IPS-20b (cell line): ENCODE data around the gene PRRT1.

Experiments
- H3K27ac ChIP-seq: one replicate; pipeline ENCODE4 v1.5.1; 2013; ENCODE audit warnings: low read length
- H3K27me3 ChIP-seq: 2 replicates; pipeline ENCODE4 v1.6.1; 2013; ENCODE audit warnings: mild to moderate bottlenecking, low read length, inconsistent platforms; ENCODE audit not compliant: insufficient read depth
- H3K36me3 ChIP-seq: 2 replicates; pipeline ENCODE4 v1.6.1; 2013; ENCODE audit warnings: low read depth, mild to moderate bottlenecking, inconsistent platforms, low read length, moderate library complexity; ENCODE audit not compliant: insufficient read depth
- H3K4me1 ChIP-seq: 2 replicates; pipeline ENCODE4 v1.6.1; 2013; ENCODE audit warnings: mild to moderate bottlenecking, control low read depth, inconsistent platforms, low read length, moderate library complexity; ENCODE audit not compliant: insufficient read depth
- H3K4me3 ChIP-seq: 2 replicates; pipeline ENCODE4 v1.5.1; 2013; ENCODE audit warnings: mild to moderate bottlenecking, low read length, inconsistent platforms
- H3K9ac ChIP-seq: 2 replicates; pipeline ENCODE4 v1.6.1; 2013; ENCODE audit warnings: low read depth, mild to moderate bottlenecking, inconsistent platforms, low read length, moderate library complexity
- H3K9me3 ChIP-seq: 2 replicates; pipeline ENCODE4 v1.6.1; 2013; ENCODE audit warnings: mild to moderate bottlenecking, low read depth, low read length, inconsistent platforms; ENCODE audit not compliant: insufficient read depth

The PRRT1 gene

DNA sequence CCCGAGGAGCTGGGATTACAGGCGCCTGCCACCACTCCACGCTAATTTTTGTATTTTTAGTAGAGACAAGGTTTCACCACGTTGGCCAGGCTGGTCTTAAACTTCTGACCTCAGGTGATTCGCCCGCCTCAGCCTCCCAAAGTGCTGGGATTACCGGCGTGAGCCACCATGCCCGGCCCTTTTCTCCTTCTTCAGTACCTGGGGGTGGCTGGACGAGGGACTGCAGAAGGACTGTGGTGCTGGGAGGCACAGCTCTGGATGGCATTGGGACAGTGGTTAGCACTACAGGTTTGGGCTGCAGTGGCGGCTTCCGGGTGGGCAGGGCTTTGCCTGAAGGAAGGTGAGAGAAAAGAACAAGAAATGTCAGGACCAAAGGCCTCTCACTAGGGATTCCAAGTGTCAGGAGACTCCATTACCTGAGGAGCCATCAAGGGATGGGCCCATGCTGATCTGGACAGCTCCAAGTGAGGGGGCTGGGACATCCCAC, 31.1 kb downstream of the PRRT1 start:
- H3K4me1 ChIP-seq = no peaks in the 10 kb centered on the region
- H3K36me3 ChIP-seq = peaks cover 62% of the 10 kb centered on the region
- H3K9me3 ChIP-seq = no peaks in the 10 kb centered on the region
- H3K9ac ChIP-seq = no peak overlapping the region
- no peak overlapping the region for H3K27ac ChIP-seq
- no peaks in the 10 kb centered on the region for H3K27me3 ChIP-seq
- H3K4me3 ChIP-seq = no peak overlapping the region

DNA sequence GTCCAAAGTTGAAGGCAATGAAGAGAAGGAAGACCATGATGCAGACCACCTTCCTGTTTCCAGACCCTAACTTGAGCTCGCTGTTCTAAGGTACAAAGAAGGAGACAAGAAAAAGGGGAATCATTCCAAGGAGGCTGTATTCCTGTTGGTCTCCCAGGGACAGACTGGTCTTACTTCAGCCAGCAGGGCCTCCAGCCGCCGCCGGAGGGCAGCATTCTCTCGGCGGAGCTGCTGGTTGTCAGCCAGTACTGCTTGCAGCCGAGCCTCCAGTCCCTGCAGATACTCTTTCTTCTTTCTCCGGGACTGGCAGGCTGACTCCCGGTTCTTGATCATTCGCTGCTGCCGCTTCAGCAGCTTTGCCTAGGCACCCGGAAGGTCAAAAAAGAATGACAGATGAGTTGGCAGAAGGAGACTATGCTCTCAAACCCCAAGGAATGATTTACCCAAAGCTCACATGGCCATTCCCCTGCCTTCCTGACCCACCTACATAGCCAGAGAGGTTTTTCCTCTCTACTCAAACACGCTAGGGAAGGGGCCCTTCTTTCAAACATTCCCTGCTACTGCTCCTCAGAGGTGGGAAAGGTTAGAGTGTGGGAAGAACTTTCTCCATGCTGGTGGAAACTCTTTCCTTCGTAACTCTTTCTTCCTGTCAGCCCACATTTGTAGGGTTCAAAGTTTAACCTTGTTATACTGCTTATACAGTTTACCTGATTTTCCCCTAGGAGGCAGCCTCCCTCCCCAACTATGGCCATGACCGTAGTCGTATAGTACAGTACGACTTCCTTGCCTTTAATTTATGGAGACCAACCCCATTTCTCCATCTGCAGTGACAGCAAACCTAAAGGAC, 32.7 kb downstream of the PRRT1 start:
- no peak overlapping the region for H3K4me3 ChIP-seq
- peaks cover 55% of the 10 kb centered on the region for H3K36me3 ChIP-seq
- H3K27ac ChIP-seq = no peak overlapping the region
- no peaks in the 10 kb centered on the region for H3K4me1 ChIP-seq
- H3K9me3 ChIP-seq = no peaks in the 10 kb centered on the region
- H3K9ac ChIP-seq = no peak overlapping the region
- no peaks in the 10 kb centered on the region for H3K27me3 ChIP-seq

DNA sequence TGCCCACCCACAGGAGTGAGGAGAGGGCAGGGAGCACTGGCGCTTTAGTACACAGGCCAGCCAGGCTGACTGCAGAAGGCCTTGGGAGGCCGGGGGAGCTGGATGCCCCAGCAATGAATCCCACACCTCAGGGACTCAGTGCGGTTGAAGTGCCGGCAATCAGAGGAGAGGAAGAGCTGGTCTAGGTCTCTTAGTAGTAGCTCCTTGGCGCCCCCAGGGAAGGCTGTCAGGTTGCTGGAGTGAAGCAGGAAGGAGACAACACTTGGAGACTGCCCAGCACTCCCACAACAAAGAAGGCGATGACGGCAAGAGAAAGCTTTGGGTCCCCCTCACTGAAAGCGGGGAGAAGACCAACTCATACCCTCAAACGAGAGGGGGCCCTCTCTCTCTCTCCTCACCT, 34.3 kb downstream of the PRRT1 start:
- Histone ChIP-seq H3K27ac (no peak overlapping the region), H3K9ac (no peak overlapping the region), H3K36me3 (peaks cover 54% of the 10 kb centered on the region), H3K4me1 (no peaks in the 10 kb centered on the region), H3K4me3 (no peak overlapping the region), H3K9me3 (no peaks in the 10 kb centered on the region), H3K27me3 (no peaks in the 10 kb centered on the region)

DNA sequence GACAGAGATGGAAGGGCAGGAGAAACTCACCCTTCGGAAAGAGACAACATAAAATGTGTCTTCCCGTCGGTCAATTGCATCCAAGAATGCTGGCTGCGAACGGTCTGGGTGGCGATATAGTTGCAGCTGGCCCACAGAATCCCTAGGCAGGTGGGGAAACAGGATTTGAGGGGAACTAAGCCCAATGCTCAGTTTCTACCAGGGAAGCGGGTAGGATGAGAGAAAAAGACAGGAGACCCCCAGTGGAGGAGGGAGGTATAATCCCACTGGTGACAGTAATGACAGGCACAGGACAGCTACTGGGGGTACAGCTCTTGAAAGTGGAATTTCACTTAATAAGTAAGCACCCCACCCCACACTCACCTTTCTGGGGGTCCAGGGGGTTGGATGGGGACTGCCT, 35.1 kb downstream of the PRRT1 start:
- Histone ChIP-seq H3K36me3 (peaks cover 48% of the 10 kb centered on the region), H3K27me3 (no peaks in the 10 kb centered on the region), H3K4me3 (no peak overlapping the region), H3K4me1 (no peaks in the 10 kb centered on the region), H3K27ac (no peak overlapping the region), H3K9me3 (no peaks in the 10 kb centered on the region), H3K9ac (no peak overlapping the region)

DNA sequence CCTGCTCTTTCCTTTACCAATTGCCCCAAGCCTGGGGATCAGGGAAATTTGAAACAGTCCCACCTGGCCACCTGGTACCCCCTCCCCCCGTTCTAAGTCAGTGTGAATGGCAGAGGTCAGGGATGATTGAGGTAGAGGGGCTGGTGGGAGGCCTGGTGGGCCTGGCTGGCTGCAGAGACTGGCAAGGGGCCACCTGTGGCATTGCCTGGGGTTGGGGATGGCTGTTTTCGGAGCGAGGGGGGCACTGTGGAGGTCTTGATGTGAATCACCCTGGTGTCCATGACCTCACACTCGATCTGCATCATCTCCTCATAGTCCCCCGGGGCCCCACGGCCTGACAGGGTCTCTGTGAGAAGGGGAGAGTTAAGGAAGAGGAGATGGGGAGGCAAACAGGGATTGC, 36.1 kb downstream of the PRRT1 start:
- Histone ChIP-seq H3K4me3 (no peak overlapping the region), H3K27ac (no peak overlapping the region), H3K27me3 (0 out of 2 replicates have a peak, but pooled peaks cover under 1% of the 10 kb centered on the region), H3K9me3 (no peaks in the 10 kb centered on the region), H3K4me1 (no peaks in the 10 kb centered on the region), H3K36me3 (peaks cover 40% of the 10 kb centered on the region), H3K9ac (no peak overlapping the region)

DNA sequence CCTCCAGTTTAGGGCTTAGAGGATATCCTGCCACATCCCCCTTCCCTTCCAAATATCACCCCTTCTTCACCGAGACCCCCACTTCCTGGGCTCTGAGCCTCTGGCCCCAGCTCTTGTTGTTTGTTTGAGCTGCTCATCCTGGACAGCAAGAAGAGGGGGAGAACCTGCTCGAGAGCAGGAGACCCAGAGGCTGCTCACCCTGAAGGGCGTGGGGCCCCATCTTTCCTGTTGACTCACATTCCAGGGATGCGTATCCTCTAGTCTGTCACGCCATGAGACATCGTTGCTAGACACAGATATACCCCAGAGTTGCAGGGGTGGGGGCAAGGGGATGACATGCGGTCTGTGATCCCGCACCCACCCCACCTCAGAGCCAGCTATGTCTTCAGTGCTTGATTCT, 36.9 kb downstream of the PRRT1 start:
- Histone ChIP-seq H3K4me3 (no peak overlapping the region), H3K4me1 (no peaks in the 10 kb centered on the region), H3K9ac (no peak overlapping the region), H3K36me3 (peaks cover 37% of the 10 kb centered on the region), H3K27ac (no peak overlapping the region), H3K9me3 (no peaks in the 10 kb centered on the region), H3K27me3 (peaks cover 8% of the 10 kb centered on the region)

DNA sequence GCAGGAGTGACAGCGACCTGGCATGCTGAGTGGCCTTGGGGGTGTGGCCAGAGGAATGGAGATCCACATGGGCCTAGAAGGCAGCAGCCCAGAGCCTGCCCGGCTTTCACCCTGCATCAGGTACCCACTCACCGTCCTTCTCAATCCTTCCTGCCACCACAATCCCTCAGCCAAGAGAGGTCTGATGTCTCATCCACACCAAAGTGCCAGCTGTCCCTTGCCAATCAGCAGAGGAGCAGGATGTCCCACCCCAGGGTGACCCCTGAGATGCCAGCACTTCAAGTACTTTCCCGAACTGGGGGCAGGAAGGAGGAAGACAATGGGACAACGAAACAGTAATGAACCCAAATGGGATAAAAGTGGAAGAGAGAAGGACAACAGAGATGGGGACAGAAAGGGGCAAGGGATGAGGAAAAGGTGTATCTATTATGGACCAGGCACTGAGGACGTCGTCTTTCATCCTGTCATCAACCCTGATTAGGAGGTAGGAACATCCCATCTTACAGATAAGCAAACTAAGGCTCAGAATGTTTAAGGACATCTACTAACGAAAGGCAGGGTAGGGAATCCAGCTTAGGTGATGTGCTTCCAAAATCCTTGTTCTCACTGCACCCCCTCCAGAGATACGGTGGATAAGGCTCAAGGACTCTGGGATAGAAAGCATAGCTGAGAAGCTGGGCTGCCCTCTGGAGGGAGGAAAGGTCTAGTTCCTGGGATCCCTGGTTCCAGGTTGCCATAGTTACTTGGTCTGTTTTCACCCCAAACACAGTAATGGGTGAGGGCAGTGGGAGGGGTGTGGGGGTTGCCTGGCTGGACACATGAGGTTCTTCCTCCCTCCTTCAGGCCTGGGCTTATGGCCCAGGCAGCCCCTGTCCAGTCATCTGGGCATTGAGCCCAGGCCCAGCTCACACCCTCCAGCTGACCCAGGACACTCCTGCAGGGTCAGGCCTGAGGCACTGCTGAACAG, 38.1 kb downstream of the PRRT1 start:
- Histone ChIP-seq H3K9ac (no peak overlapping the region), H3K4me3 (no peak overlapping the region), H3K27me3 (peaks cover 18% of the 10 kb centered on the region), H3K4me1 (0 out of 2 replicates have a peak, but pooled peaks cover 4% of the 10 kb centered on the region), H3K36me3 (peaks cover 30% of the 10 kb centered on the region), H3K9me3 (no peaks in the 10 kb centered on the region), H3K27ac (no peak overlapping the region)

DNA sequence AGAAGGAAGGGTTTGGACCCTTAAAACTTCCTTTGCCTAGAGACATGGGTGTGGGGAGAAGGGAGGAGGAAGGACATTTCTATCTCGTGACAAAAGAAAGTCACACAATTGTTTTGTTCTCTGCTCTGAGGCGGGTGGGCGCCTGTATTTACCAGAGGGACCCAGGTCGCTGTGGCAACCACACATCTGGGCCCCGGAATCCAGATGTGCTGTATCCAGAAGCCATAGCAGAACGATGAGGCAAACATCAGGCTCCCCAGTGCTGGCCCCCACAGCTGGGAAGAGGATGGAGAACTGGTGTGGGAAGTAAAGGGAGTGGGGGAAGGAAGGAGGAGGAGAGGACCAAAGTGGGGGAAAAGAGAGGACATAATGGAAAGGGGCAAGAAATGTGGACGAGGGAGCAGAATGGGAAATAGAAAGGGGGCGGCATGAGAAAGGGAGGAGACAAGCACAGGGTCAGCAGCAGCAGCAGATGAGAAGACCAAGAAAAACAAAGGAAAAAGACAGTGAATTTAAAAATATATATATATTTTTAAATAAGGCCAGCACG, 39.2 kb downstream of the PRRT1 start:
- no peaks in the 10 kb centered on the region for H3K9me3 ChIP-seq
- no peak overlapping the region for H3K4me3 ChIP-seq
- H3K4me1 ChIP-seq = peaks cover 8% of the 10 kb centered on the region; the same call in 1 of the 2 replicates
- no peak overlapping the region for H3K27ac ChIP-seq
- peaks cover 29% of the 10 kb centered on the region for H3K27me3 ChIP-seq
- no peak overlapping the region for H3K9ac ChIP-seq
- H3K36me3 ChIP-seq = peaks cover 20% of the 10 kb centered on the region

DNA sequence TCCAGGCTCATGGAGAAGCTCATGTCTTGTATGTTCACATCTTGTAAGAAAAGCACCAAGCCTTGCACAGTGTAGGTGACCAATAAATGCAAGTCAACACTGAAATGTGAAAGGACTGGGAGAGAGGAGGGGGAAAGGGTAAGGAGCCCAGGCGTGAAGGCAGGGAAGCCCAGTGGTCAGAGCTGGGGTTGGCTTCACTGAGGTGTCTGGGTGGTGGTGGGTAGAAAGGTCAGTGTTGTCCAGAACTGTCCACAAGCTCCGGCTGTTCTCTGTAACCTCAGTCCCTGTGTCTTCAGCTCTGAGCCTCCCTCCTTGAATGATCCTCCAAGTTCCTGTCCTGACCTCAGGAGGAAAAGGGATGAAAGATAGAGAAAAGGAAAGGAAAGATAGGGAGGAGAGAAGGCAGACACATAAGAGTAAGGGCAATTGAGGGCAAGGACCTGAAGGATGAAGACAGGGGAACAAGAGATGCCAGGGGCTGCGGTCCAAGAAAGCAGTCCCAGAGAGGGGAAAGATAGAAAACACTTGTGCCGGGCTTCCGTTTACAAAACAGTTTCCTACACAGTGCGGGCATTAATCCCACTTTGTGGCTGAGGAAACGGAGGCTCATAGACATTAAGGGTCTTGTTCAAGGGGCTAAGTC, 40.2 kb downstream of the PRRT1 start:
- Histone ChIP-seq H3K36me3 (peaks cover 11% of the 10 kb centered on the region), H3K9ac (no peak overlapping the region), H3K27me3 (peaks cover 32% of the 10 kb centered on the region), H3K4me3 (no peak overlapping the region), H3K4me1 (peaks cover 8% of the 10 kb centered on the region; the same call in 1 of the 2 replicates), H3K27ac (no peak overlapping the region), H3K9me3 (no peaks in the 10 kb centered on the region)

DNA sequence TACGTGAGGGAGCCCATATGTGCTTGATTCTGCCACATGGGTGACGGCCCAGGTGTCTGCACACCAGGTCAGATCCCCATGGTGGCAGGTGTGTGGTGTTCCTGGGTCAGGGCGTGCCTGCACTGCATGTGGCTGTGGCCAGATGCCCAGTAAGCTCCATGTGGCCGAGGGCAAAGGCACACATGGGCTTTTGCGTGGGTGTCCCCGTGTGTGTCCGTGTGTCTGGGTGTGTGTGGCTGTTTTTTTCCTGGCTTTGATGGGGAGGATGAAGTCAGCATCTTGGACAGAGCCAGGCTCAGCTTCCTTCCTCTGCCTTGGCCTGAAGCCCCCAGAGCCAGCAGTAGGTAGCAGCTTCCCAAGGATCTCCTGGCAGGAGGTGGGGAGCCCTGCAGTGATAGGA, 41.1 kb downstream of the PRRT1 start:
- no peaks in the 10 kb centered on the region for H3K9me3 ChIP-seq
- H3K4me3 ChIP-seq = no peak overlapping the region
- H3K27ac ChIP-seq = no peak overlapping the region
- H3K27me3 ChIP-seq = peaks cover 32% of the 10 kb centered on the region
- peaks cover 2% of the 10 kb centered on the region; the same call in 1 of the 2 replicates for H3K36me3 ChIP-seq
- peaks cover 8% of the 10 kb centered on the region; the same call in 1 of the 2 replicates for H3K4me1 ChIP-seq
- no peak overlapping the region for H3K9ac ChIP-seq

DNA sequence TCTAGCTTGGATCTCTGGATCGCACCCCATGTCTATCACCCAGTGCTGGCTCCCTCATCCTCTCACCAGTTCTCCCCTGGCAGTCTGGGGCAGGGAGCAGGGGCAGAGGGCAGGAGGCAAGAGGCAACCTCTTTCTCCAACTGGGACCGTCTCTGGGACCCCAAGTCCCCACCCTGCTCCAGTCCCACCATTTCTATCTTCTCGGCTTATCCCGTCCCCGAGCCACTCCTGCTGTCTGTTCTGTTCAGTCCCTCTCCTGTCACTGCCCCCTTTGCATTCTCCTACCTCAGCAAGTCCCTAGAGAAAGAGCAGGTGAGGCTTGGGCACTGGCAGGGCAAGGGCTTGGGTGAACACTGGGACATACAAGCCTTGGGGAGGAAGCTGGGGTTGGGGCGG, 42.0 kb downstream of the PRRT1 start:
- H3K4me3 ChIP-seq = no peak overlapping the region
- peaks cover 8% of the 10 kb centered on the region; the same call in 1 of the 2 replicates for H3K4me1 ChIP-seq
- H3K36me3 ChIP-seq = no peaks in the 10 kb centered on the region
- no peak overlapping the region for H3K9ac ChIP-seq
- H3K27ac ChIP-seq = no peak overlapping the region
- peaks cover 35% of the 10 kb centered on the region for H3K27me3 ChIP-seq
- H3K9me3 ChIP-seq = no peaks in the 10 kb centered on the region
